ENCODE data around the gene LCP1.

Gene LCP1

GRCh38 chr13:46134494-46134893 is 47.5 kb downstream of the LCP1 start:
- DNase-seq (ENCODE audit: low read depth), result no peak
- H3K4me3 ChIP-seq (ENCODE audit: control insufficient read depth, low read depth, low read length), result no peak overlapping the region
- TF ChIP-seq CTCF (conservative IDR thresholded peaks at IDR 0.05; ENCODE audit: control insufficient read depth, insufficient read depth, low read depth, low read length), result no peak

GRCh38 chr13:46132109-46132508 is 49.9 kb downstream of the LCP1 start:
- no peak for TF ChIP-seq CTCF (conservative IDR thresholded peaks at IDR 0.05; ENCODE audit: control insufficient read depth, insufficient read depth, low read depth, low read length)
- DNase-seq (ENCODE audit: low read depth), result no peak
- H3K4me3 ChIP-seq (ENCODE audit: control insufficient read depth, low read depth, low read length), result no peak overlapping the region

GRCh38 chr13:46131705-46132104 is 50.3 kb downstream of the LCP1 start:
- TF ChIP-seq CTCF (conservative IDR thresholded peaks at IDR 0.05; ENCODE audit: control insufficient read depth, insufficient read depth, low read depth, low read length), result no peak
- no peak overlapping the region for H3K4me3 ChIP-seq (ENCODE audit: control insufficient read depth, low read depth, low read length)
- DNase-seq (ENCODE audit: low read depth), result no peak

GRCh38 chr13:46129955-46130618 is 51.9 kb downstream of the LCP1 start:
- TF ChIP-seq CTCF (conservative IDR thresholded peaks at IDR 0.05; ENCODE audit: control insufficient read depth, insufficient read depth, low read depth, low read length), result no peak
- DNase-seq (ENCODE audit: low read depth), result no peak
- no peak overlapping the region for H3K4me3 ChIP-seq (ENCODE audit: control insufficient read depth, low read depth, low read length)

GRCh38 chr13:46129124-46129523 is 52.9 kb downstream of the LCP1 start:
- no peak for DNase-seq (ENCODE audit: low read depth)
- no peak for TF ChIP-seq CTCF (conservative IDR thresholded peaks at IDR 0.05; ENCODE audit: control insufficient read depth, insufficient read depth, low read depth, low read length)
- no peak overlapping the region for H3K4me3 ChIP-seq (ENCODE audit: control insufficient read depth, low read depth, low read length)

- no peak overlapping the region for H3K4me3 ChIP-seq (ENCODE audit: control insufficient read depth, low read depth, low read length)
- DNase-seq (ENCODE audit: low read depth), result no peak
- no peak for TF ChIP-seq CTCF (conservative IDR thresholded peaks at IDR 0.05; ENCODE audit: control insufficient read depth, insufficient read depth, low read depth, low read length)
These were observed 54.5 kb downstream of the LCP1 start for GRCh38 chr13:46127358-46128023.
